ENCODE measurements around the gene FGF11.
"Not testable (repeated sequence)": the region's sequence is repeated elsewhere in the genome, so short reads cannot be mapped to it uniquely, and the experiment has no call there.

FGF11 gene

DNA sequence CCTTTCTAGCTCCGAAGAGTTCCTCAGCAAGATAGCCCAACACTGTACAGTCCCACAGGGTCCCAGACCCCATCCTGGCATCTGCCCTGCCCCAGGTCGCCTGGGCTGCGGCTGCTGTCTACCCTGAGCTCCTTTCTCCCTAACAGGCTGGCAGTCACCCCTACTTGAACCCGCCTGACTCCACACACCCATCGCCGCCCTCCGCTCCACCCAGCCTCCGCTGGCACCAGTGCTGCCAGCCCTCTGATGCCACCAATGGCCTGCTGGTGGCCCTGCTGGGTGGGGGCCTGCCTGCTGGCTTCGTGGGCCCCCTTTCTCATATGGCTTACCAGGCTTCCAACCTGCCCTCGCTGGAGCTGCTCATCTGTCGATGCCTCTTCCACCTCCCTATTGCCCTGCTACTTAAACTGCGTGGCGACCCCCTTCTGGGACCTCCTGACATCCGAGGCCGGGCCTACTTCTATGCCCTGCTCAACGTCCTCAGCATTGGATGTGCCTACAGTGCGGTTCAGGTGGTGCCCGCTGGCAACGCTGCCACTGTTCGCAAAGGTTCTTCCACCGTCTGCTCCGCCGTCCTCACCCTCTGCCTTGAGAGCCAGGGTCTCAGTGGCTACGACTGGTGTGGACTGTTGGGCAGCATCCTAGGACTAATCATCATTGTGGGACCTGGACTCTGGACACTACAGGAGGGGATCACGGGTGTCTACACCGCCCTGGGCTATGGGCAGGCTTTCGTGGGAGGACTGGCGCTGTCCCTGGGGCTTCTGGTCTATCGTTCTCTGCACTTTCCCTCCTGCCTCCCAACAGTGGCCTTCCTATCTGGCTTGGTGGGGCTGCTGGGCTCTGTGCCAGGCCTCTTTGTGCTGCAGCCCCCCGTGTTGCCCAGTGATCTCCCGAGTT lies 42.8 kb downstream of the FGF11 start:
- not testable (repeated sequence) for DNase-seq

DNA sequence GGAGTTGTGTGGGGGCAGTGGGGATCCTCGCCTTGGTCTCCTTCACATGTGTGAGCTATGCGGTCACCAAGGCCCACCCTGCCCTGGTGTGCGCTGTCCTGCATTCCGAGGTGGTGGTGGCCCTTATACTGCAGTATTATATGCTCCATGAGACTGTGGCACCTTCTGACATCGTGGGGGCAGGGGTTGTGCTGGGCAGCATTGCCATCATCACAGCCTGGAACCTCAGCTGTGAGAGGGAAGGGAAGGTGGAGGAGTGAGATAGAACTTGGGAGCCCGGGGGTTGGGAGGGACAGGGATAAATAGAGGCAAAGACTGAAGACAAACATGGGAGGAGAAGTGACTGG lies 43.4 kb downstream of the FGF11 start:
- DNase-seq = not testable (repeated sequence)

DNA sequence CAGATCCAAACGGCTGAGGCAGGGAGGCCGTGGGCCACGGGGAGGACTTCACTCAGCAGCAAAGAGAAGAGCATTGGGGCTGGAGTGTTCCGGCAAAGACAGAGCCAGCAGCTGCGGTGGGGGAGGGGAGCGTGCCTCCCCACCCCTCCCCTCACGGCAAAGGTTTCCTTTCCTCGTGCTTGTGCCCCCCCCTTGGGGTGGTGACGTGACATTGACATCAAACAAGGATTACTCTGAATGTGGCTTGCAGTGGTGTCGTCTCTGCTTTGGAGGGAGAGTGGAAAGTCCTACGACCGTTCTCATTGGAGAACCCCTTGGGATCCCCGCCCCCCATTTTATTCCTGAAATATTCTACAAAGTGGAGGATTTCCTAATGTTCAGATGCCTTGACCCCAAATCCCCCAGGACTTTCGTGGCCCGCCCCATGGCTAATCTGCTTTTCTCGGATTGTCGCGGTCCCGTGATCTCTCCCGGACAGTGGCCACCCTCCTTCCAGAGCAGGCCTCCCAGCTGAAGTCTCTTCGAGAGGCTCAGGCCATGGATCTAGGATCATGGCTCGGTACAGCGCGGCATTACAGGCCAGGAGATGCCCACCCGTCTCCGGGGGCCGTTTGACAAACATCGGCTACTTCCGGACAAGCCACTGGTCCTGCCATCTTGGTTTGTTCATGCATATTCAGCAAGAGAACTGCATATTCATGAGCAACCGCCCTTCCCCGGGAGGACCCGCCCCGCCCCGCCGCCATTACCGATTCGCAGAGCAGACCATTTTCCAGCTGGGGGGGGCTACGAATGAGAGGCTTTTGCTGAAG lies 44.1 kb downstream of the FGF11 start:
- peak; percentile 98 for DNase-seq

DNA sequence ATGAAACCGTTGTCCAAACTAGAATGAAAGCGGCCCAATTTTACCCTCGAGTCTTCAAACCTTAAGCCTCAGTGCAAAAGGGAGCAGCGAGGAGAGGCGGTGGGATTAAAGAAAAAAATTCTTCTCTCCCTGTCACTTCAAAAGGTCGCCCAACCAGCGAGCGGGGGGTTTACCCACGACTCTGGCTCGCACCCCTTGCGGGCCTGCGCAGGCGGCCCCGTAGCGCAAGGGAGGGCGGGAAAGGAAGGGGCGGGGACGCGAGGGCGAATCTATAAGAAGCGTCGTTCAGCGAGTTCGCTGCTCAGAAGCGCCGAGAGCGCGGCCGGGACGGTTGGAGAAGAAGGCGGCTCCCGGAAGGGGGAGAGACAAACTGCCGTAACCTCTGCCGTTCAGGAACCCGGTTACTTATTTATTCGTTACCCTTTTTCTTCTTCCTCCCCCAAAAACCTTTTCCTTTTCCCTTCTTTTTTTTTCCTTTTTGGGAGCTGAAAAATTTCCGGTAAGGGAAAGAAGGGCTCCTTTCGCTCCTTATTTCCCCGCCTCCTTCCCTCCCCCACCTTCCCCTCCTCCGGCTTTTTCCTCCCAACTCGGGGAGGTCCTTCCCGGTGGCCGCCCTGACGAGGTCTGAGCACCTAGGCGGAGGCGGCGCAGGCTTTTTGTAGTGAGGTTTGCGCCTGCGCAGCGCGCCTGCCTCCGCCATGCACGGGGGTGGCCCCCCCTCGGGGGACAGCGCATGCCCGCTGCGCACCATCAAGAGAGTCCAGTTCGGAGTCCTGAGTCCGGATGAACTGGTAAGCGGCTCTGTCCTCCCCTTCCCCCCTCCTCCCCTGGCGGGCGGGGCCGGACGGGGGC lies 45.0 kb downstream of the FGF11 start, which contains the start of gene POLR2A:
Gene POLR2A (plus strand): TSS at position 300 of the 852 bp plus-strand sequence.
- DNase-seq = peak; percentile 99

DNA sequence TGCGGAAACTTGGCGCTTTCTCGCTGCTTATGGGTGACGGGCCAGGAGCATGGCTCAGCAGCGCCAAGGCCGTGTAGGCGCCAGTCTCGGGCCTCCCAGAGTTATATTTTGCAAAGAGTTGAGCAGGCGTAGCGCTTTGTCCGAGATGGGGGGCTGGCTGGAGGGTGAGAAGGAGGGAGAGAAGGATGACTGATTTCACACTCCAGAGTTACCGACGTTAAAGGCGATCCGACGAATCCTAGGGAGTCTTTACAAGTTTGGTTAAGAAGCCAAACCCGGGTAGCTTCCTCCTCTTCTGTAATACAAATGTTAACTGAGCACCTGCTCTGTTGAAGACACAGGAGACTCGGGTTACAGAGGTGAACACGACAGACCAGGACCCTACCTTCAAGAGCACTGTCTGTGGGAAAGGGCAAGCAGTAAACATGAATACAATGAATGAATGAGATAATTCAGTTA lies 45.6 kb downstream of the FGF11 start:
- no peak for DNase-seq

DNA sequence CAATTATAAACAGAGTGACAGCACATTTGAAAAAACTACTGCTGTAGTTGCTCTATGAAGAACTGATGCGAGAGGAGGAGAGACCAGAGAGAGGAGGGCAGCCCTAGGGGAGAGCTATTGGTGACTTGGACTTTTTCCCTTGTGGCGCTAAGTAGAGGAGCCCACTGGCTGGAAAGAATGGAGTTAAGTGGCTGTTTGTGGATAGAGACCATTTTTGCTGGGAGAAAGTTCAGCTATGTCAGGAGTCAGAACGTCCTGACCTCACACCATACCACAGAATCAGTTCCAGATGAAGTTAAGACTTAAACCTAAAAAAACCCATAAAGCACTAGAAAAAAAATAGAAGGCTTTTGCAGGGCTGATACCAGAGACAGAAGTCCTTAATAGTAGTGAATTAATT lies 46.9 kb downstream of the FGF11 start:
- DNase-seq = no peak

DNA sequence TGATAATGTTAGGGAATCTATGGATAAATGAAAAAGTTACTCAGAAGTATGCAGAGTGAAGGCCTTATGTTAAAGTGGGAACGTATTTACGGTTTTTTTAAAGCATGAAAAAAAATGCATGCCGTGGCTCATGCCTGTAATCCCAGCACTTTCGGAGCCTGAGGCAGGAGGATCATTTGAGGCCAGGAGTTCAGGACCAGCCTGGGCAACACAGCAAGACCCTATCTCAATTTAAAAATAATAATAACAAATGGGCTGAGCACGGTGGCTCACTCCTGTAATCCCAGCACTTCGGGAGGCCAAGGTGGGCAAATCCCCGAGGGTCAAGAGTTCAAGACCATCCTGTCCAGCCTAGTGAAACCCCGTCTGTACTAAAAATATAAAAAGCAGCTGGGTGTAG lies 50.8 kb downstream of the FGF11 start:
- no peak for DNase-seq

DNA sequence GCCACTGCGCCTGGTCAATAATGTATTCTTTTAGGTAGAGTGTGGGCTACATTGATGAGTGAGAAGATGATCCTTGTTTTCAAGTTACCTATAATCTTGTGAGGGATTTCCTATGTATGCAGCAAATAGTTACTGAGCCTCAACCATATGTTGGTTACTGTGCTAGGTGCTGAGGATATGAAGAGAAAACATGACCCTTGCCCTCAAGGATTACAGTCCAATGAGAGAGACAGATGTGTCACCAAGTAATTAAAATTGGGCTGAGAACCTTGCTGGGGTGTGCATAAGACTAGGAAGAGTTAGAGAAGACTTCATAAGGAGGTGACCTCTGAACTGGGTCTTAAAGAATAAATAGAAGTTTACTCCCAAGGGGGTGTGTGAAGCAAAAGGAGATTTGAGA lies 52.3 kb downstream of the FGF11 start:
- DNase-seq = peak; percentile 95

DNA sequence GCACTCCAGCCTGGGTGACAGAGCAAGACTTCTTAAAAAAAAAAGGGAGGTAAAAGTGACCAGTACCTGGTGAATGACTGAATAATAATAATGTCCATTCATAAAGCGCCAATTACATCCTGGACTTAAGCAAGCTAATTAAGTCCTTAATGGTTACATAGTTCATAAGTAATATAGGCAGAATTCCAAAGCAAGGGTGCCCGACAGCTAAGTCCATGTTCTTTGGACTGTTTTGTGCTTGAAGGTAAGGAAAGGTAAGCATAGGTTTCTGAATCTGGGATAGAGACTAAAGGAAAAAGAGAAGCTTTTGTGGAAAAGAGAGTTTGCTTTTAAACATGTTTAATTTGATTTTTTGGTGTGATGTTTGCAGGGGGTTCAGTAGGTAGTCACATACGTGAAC lies 54.6 kb downstream of the FGF11 start:
- no peak for DNase-seq

All from NCI-H82 (cell line).